CD14-positive monocyte (primary cell): ENCODE data around the gene SLC7A4. TPM values are rescaled to one million over a fixed set of nuclear protein-coding genes. Genes with fewer than 3 reads are reported as not detected.

Experiments
- DNase-seq, 3 donors: peaks; one replicate each; pipeline ENCODE4 v3.0.0-alpha.2; 2011 to 2022
- H2AFZ ChIP-seq: 2 replicates; pipeline ENCODE4 v1.6.0; 2012; ENCODE audit warnings: mild to moderate bottlenecking, low read depth, low read length, inconsistent platforms; ENCODE audit not compliant: insufficient read depth, poor library complexity, severe bottlenecking
- H3K27ac ChIP-seq, 2 donors: 1 replicate in 1 of 2; 2 replicates in 1 of 2; pipeline ENCODE4 v1.5.1; 2012 to 2013; ENCODE audit warnings: low read length in 2 of 2, control low read depth in 1 of 2, inconsistent platforms in 1 of 2, low read depth in 1 of 2, mild to moderate bottlenecking in 1 of 2
- H3K27me3 ChIP-seq, 2 donors: one replicate each; pipeline versions ENCODE4 v1.6.0 to v1.6.1; 2011 to 2013; ENCODE audit warnings: low read length in 2 of 2; ENCODE audit not compliant: control insufficient read depth in 2 of 2, insufficient read depth in 2 of 2
- H3K36me3 ChIP-seq, 2 donors: replicated peaks in 1 of 2; 1 replicate in 1 of 2; 2 replicates in 1 of 2; pipeline versions ENCODE4 v1.5.1 to v1.6.1; 2012 to 2013; ENCODE audit warnings: low read length in 2 of 2, control low read depth in 1 of 2, inconsistent platforms in 1 of 2, mild to moderate bottlenecking in 1 of 2; ENCODE audit not compliant: insufficient read depth in 2 of 2, control insufficient read depth in 1 of 2
- H3K4me1 ChIP-seq, 2 donors: 1 replicate in 1 of 2; 2 replicates in 1 of 2; pipeline versions ENCODE4 v1.5.1 to v1.6.1; 2012 to 2013; ENCODE audit warnings: low read length in 2 of 2, control low read depth in 1 of 2, inconsistent platforms in 1 of 2, mild to moderate bottlenecking in 1 of 2, moderate library complexity in 1 of 2; ENCODE audit not compliant: insufficient read depth in 2 of 2, control insufficient read depth in 1 of 2
- H3K4me2 ChIP-seq: replicated peaks from 2 replicates; pipeline ENCODE3; 2012; ENCODE audit warnings: low read length, moderate library complexity, mild to moderate bottlenecking; ENCODE audit not compliant: poor library complexity, severe bottlenecking; ENCODE audit errors: extremely low read depth
- H3K4me3 ChIP-seq, 3 experiments: fragments of 200-600 bp in 1 of 3; sonication (generic) in 1 of 3; replicated peaks in 1 of 3; 1 replicate in 2 of 3; 2 replicates in 1 of 3; pipeline ENCODE4 v1.5.1; 2011 to 2013; ENCODE audit warnings: low read length in 3 of 3, mild to moderate bottlenecking in 3 of 3, control low read depth in 2 of 3, low read depth in 2 of 3, inconsistent platforms in 1 of 3, moderate library complexity in 1 of 3
- H3K79me2 ChIP-seq: 2 replicates; pipeline ENCODE4 v1.6.0; 2012; ENCODE audit warnings: mild to moderate bottlenecking, control low read depth, inconsistent platforms, low read length, moderate library complexity; ENCODE audit not compliant: insufficient read depth
- H3K9ac ChIP-seq: 2 replicates; pipeline ENCODE4 v1.6.0; 2017; ENCODE audit warnings: low read length, mild to moderate bottlenecking; ENCODE audit not compliant: insufficient read depth, poor library complexity, severe bottlenecking
- H3K9me3 ChIP-seq, 2 donors: replicated peaks in 1 of 2; 1 replicate in 1 of 2; 2 replicates in 1 of 2; pipeline versions ENCODE4 v1.5.1 to v1.6.1; 2012 to 2013; ENCODE audit warnings: low read length in 2 of 2, control low read depth in 1 of 2; ENCODE audit not compliant: control insufficient read depth in 1 of 2, insufficient read depth in 1 of 2
- H4K20me1 ChIP-seq: 2 replicates; pipeline ENCODE4 v1.6.0; 2012; ENCODE audit warnings: mild to moderate bottlenecking, low read length, control low read depth, moderate library complexity; ENCODE audit not compliant: insufficient read depth
- H3K27ac Mint-ChIP-seq, 7 donors: one replicate each; pipeline ENCODE4 v1.8.0; 2020; ENCODE audit warnings: mild to moderate bottlenecking in 7 of 7, mixed read lengths in 7 of 7, moderate library complexity in 6 of 7, inconsistent platforms in 2 of 7
- H3K27me3 Mint-ChIP-seq, 3 donors: one replicate each; pipeline ENCODE4 v1.8.0; 2021 to 2022; ENCODE audit warnings: low read depth in 3 of 3, mild to moderate bottlenecking in 3 of 3, mixed read lengths in 3 of 3, moderate library complexity in 3 of 3, inconsistent platforms in 1 of 3
- H3K36me3 Mint-ChIP-seq, 2 donors: one replicate each; pipeline ENCODE4 v1.8.0; 2020; ENCODE audit warnings: mixed read lengths in 2 of 2, inconsistent platforms in 1 of 2, mild to moderate bottlenecking in 1 of 2
- H3K4me1 Mint-ChIP-seq: one replicate; pipeline ENCODE4 v1.8.0; 2020; ENCODE audit warnings: mild to moderate bottlenecking, mixed read lengths
- H3K4me3 Mint-ChIP-seq, 2 donors: one replicate each; pipeline ENCODE4 v1.8.0; 2020; ENCODE audit warnings: mild to moderate bottlenecking in 2 of 2, mixed read lengths in 2 of 2, moderate library complexity in 1 of 2
- H3K9me3 Mint-ChIP-seq, 7 donors: one replicate each; pipeline ENCODE4 v1.8.0; 2020 to 2022; ENCODE audit warnings: mixed read lengths in 7 of 7, mild to moderate bottlenecking in 6 of 7, moderate library complexity in 6 of 7, inconsistent platforms in 2 of 7
- CTCF ChIP-seq: fragments of 200-600 bp; IDR thresholded peaks from one replicate; pipeline ENCODE4 v1.8.0; 2022; ENCODE audit warnings: antibody characterized with exemption, mild to moderate bottlenecking
- WGBS: methylation state at CpG from one replicate; pipeline ENCODE4 v1.1.5; 2013; ENCODE audit warnings: missing lambda C conversion rate; ENCODE audit not compliant: insufficient coverage; 5-methylcytosine and 5-hydroxymethylcytosine counted together
- intact Hi-C, 2 donors: fragments of 100-400 bp; cut with micrococcal nuclease; formaldehyde crosslinking; loops; one replicate each; pipeline versions ENCODE4 v1.15.0 to v1.15.1; 2023
- polyA plus RNA-seq, 3 donors: library from polyadenylated mRNA; depleted of rRNA in 1 of 3; unstranded in 2 of 3; stranded (reverse) in 1 of 3; fragments of 300-500 nt in 2 of 3; fragments of >200 nt in 1 of 3; fragmentation: Illumina TruSeq in 2 of 3; gene quantifications; 1 replicate in 2 of 3; 2 replicates in 1 of 3; pipeline ENCODE4 v1.2.3, GENCODE V29; 2012 to 2021

Gene SLC7A4
- polyA plus RNA-seq, 3 donors, result not detected

- Histone ChIP-seq H4K20me1 (no peaks in the 10 kb centered on the region), H3K4me3 (no peak overlapping the region), H3K9ac (no peak overlapping the region), H3K27ac (no peak overlapping the region), H3K4me2 (no peak overlapping the region), H3K27me3 (no peaks in the 10 kb centered on the region), H3K4me1 (peaks cover under 1 to 2% of the 10 kb centered on the region in 2 donors), H3K9me3 (no peaks in the 10 kb centered on the region), H2AFZ (no peak overlapping the region), H3K36me3 (no peaks in the 10 kb centered on the region), H3K79me2 (no peaks in the 10 kb centered on the region)
- Mint-ChIP-seq H3K4me3 (no peak overlapping the region), H3K27me3 (peaks cover 4 to 10% (median 6%) of the 10 kb centered on the region in 3 donors), H3K27ac (no peak overlapping the region), H3K4me1 (peaks cover 2% of the 10 kb centered on the region), H3K9me3 (peaks cover 0 to 5% (median 0%) of the 10 kb centered on the region in 7 donors), H3K36me3 (no peaks in the 10 kb centered on the region)
- 94% methylated on average over 2 of the region's 4 CpGs for WGBS
- TF ChIP-seq CTCF, result no peak
- no peak for DNase-seq
- intact Hi-C loops, result no loop called here
Observed at GRCh38 chr22:21068681-21069276, 36.4 kb upstream of the SLC7A4 start.

- no peaks in the 10 kb centered on the region for H3K27me3 ChIP-seq
- no peaks in the 10 kb centered on the region for H3K79me2 ChIP-seq
- no peaks in the 10 kb centered on the region for H3K9me3 ChIP-seq
- no peaks in the 10 kb centered on the region for H3K4me1 ChIP-seq
- no peak overlapping the region for H3K4me3 ChIP-seq
- no peaks in the 10 kb centered on the region for H4K20me1 ChIP-seq
- Mint-ChIP-seq H3K36me3 (no peaks in the 10 kb centered on the region), H3K4me3 (no peak overlapping the region), H3K27ac (no peak overlapping the region), H3K27me3 (peaks cover 2 to 14% (median 6%) of the 10 kb centered on the region in 3 donors), H3K9me3 (peaks cover 0 to 5% (median 0%) of the 10 kb centered on the region in 7 donors), H3K4me1 (no peaks in the 10 kb centered on the region)
- no peak overlapping the region for H3K4me2 ChIP-seq
- no peak overlapping the region for H3K27ac ChIP-seq
- H3K9ac ChIP-seq, result no peak overlapping the region
- 93% methylated on average over 9 of the region's 12 CpGs for WGBS
- intact Hi-C loops, result no loop called here
- no peak for DNase-seq
- H2AFZ ChIP-seq, result no peak overlapping the region
- H3K36me3 ChIP-seq, result no peaks in the 10 kb centered on the region
- TF ChIP-seq CTCF, result no peak
Observed at GRCh38 chr22:21067901-21068680, 35.7 kb upstream of the SLC7A4 start.
